GM12891 (cell line): ENCODE measurements around the gene NOC3L.
"Not testable (repeated sequence)": the region's sequence is repeated elsewhere in the genome, so short reads cannot be mapped to it uniquely, and the experiment has no call there.

Experiments
- DNase-seq: peaks from one replicate; pipeline ENCODE4 v3.0.0; 2011; ENCODE audit warnings: low spot score; ENCODE audit not compliant: insufficient read length
- FAIRE-seq: peaks from 2 replicates; lab custom pipeline; 2011; peaks lifted over from hg19 to GRCh38; lab: Jason Lieb, UNC
- PAX5 ChIP-seq: IDR thresholded peaks from 2 replicates; pipeline ENCODE4 v1.6.1; 2011; ENCODE audit warnings: low read length, moderate library complexity, mild to moderate bottlenecking; ENCODE audit not compliant: insufficient read depth, severe bottlenecking
- POLR2A ChIP-seq: IDR thresholded peaks from 2 replicates; pipeline ENCODE4 v1.6.1; 2011; ENCODE audit warnings: low read depth, low read length, control low read depth
- POLR2AphosphoS5 ChIP-seq: IDR thresholded peaks from 2 replicates; pipeline ENCODE4 v1.6.1; 2011; ENCODE audit warnings: low read depth, low read length, control low read depth
- POU2F2 ChIP-seq: IDR thresholded peaks from 2 replicates; pipeline ENCODE4 v1.6.1; 2011; ENCODE audit warnings: low read depth, mild to moderate bottlenecking, control low read depth, low read length, moderate library complexity
- SPI1 ChIP-seq: IDR thresholded peaks from 2 replicates; pipeline ENCODE4 v1.6.1; 2011; ENCODE audit warnings: low read depth, low read length, control low read depth
- TAF1 ChIP-seq: IDR thresholded peaks from 2 replicates; pipeline ENCODE4 v1.6.1; 2011; ENCODE audit warnings: low read depth, low read length, control low read depth

The NOC3L gene

GRCh38 chr10:94402204-94402842, 39.6 kb upstream of the NOC3L start, which contains the start of gene TBC1D12:
TBC1D12 (plus strand) TSS chr10:94402541; CDS start chr10:94402614, 73 bp downstream.
- peak; percentile 59 for DNase-seq
- peak; percentile 80 for FAIRE-seq
- no peak for TF ChIP-seq POLR2A
- no peak for TF ChIP-seq SPI1
- 0 out of 2 replicates have a peak, but pooled peaks have one; percentile 5 for TF ChIP-seq TAF1

- DNase-seq, result no peak
- TF ChIP-seq POU2F2, result no peak
- no peak for TF ChIP-seq PAX5
- no peak for TF ChIP-seq SPI1
- no peak for TF ChIP-seq POLR2A
- no peak for TF ChIP-seq POLR2AphosphoS5
- no peak for TF ChIP-seq TAF1
- no peak for FAIRE-seq
Observed at GRCh38 chr10:94398762-94399161, 36.0 kb upstream of the NOC3L start.

- TF ChIP-seq POLR2A, result no peak
- DNase-seq, result no peak
- FAIRE-seq, result no peak
Observed at GRCh38 chr10:94397549-94398370, 35.0 kb upstream of the NOC3L start.

- not testable (repeated sequence) for FAIRE-seq, DNase-seq
Observed at GRCh38 chr10:94392117-94392516, 29.4 kb upstream of the NOC3L start.

GRCh38 chr10:94385733-94386132, 23.0 kb upstream of the NOC3L start:
- not testable (repeated sequence) for DNase-seq, FAIRE-seq

GRCh38 chr10:94383530-94383929, 20.8 kb upstream of the NOC3L start:
- FAIRE-seq (no peak), DNase-seq (no peak)
- TF ChIP-seq PAX5, result no peak
- TF ChIP-seq POU2F2, result no peak

GRCh38 chr10:94376865-94377264, 14.1 kb upstream of the NOC3L start:
- DNase-seq (no peak), FAIRE-seq (no peak)
- TF ChIP-seq POLR2AphosphoS5 (no peak), PAX5 (no peak), TAF1 (no peak), POLR2A (no peak), POU2F2 (no peak), SPI1 (no peak)

GRCh38 chr10:94375374-94375773, 12.6 kb upstream of the NOC3L start:
- FAIRE-seq (no peak), DNase-seq (no peak)
- no peak for TF ChIP-seq POLR2AphosphoS5
- no peak for TF ChIP-seq POLR2A
- no peak for TF ChIP-seq PAX5
- TF ChIP-seq POU2F2, result no peak
- no peak for TF ChIP-seq SPI1
- no peak for TF ChIP-seq TAF1

- no peak for DNase-seq
- no peak for FAIRE-seq
- TF ChIP-seq PAX5 (no peak), POU2F2 (no peak), POLR2AphosphoS5 (no peak), POLR2A (no peak), SPI1 (no peak)
Observed at GRCh38 chr10:94370501-94370900, 7.8 kb upstream of the NOC3L start.

GRCh38 chr10:94366382-94366781, 3.6 kb upstream of the NOC3L start:
- TF ChIP-seq POU2F2, result no peak
- no peak for TF ChIP-seq POLR2AphosphoS5
- TF ChIP-seq PAX5, result no peak
- TF ChIP-seq TAF1, result no peak
- no peak for TF ChIP-seq SPI1
- no peak for TF ChIP-seq POLR2A

GRCh38 chr10:94364482-94364881, 1.7 kb upstream of the NOC3L start:
- TF ChIP-seq POLR2AphosphoS5, result no peak
- TF ChIP-seq PAX5, result no peak
- TF ChIP-seq TAF1, result no peak
- no peak for TF ChIP-seq POLR2A
- no peak for TF ChIP-seq SPI1
- no peak for TF ChIP-seq POU2F2
- DNase-seq, result no peak
- no peak for FAIRE-seq

More at GRCh38 chr10:94366382-94366781, 3.6 kb upstream of the NOC3L start:
- FAIRE-seq (no peak), DNase-seq (no peak)

- TF ChIP-seq POLR2AphosphoS5 (no peak), POLR2A (no peak), POU2F2 (no peak), TAF1 (no peak), PAX5 (no peak), SPI1 (no peak)
- DNase-seq (no peak), FAIRE-seq (no peak)
Observed at GRCh38 chr10:94363251-94363565, 469 bp upstream of the NOC3L start.
